Common myeloid progenitor, CD34-positive (primary cell): ENCODE data around the gene TSPOAP1.
A peak's percentile ranks its signal among the peaks of the same experiment; 100 is the strongest.

ENCODE experiments used
- CTCF ChIA-PET: fragments of 350-600 bp; sonication (Branson Sonifier 250); formaldehyde crosslinking; loops from one replicate; lab custom pipeline; 2021; ENCODE audit warnings: antibody characterized with exemption; lab: Charles Lee
- POLR2A ChIA-PET: fragments of 350-600 bp; sonication (Branson Sonifier 250); formaldehyde crosslinking; loops from one replicate; lab custom pipeline; 2021; ENCODE audit warnings: antibody characterized with exemption; lab: Charles Lee
- DNase-seq, 3 donors: peaks; one replicate each; pipeline versions ENCODE4 v3.0.0 to v3.0.0-alpha.2; 2013
- H3K27ac ChIP-seq, 2 experiments: 1 replicate in 1 of 2; 2 replicates in 1 of 2; pipeline ENCODE4 v1.7.0; 2013; ENCODE audit warnings: inconsistent platforms in 2 of 2, low read length in 2 of 2, mild to moderate bottlenecking in 2 of 2, low read depth in 1 of 2, moderate library complexity in 1 of 2; ENCODE audit not compliant: severe bottlenecking in 2 of 2, insufficient read depth in 1 of 2, poor library complexity in 1 of 2
- H3K27me3 ChIP-seq, 5 experiments: replicated peaks in 2 of 5; 1 replicate in 3 of 5; 2 replicates in 2 of 5; pipeline versions ENCODE4 v1.6.1 to v1.7.0; 2013; ENCODE audit warnings: low read length in 4 of 5, mild to moderate bottlenecking in 2 of 5, moderate library complexity in 2 of 5, inconsistent platforms in 1 of 5; ENCODE audit not compliant: insufficient read depth in 5 of 5, control insufficient read depth in 4 of 5
- H3K36me3 ChIP-seq, 4 experiments: 1 replicate in 2 of 4; 2 replicates in 2 of 4; pipeline versions ENCODE4 v1.6.1 to v1.7.0; 2013; ENCODE audit warnings: low read length in 3 of 4, control low read depth in 1 of 4, mild to moderate bottlenecking in 1 of 4; ENCODE audit not compliant: control insufficient read depth in 4 of 4, insufficient read depth in 4 of 4
- H3K4me1 ChIP-seq, 4 experiments: 1 replicate in 3 of 4; 2 replicates in 1 of 4; pipeline versions ENCODE4 v1.6.1 to v1.7.1; 2013; ENCODE audit warnings: low read length in 3 of 4, mild to moderate bottlenecking in 3 of 4, control low read depth in 1 of 4, inconsistent platforms in 1 of 4, moderate library complexity in 1 of 4; ENCODE audit not compliant: control insufficient read depth in 4 of 4, insufficient read depth in 4 of 4; ENCODE audit errors: control extremely low read depth in 1 of 4
- H3K4me3 ChIP-seq, 7 experiments: 1 replicate in 4 of 7; 2 replicates in 3 of 7; pipeline versions ENCODE4 v1.5.1 to v1.7.0; 2013; ENCODE audit warnings: mild to moderate bottlenecking in 7 of 7, low read length in 6 of 7, moderate library complexity in 6 of 7, inconsistent platforms in 2 of 7, low read depth in 2 of 7, control low read depth in 1 of 7; ENCODE audit not compliant: insufficient read depth in 4 of 7, control insufficient read depth in 1 of 7; ENCODE audit errors: extremely low read depth in 1 of 7
- H3K9me3 ChIP-seq, 5 experiments: 1 replicate in 4 of 5; 2 replicates in 1 of 5; pipeline versions ENCODE4 v1.6.1 to v1.7.1; 2013; ENCODE audit warnings: low read length in 4 of 5, mild to moderate bottlenecking in 2 of 5, inconsistent platforms in 1 of 5, low read depth in 1 of 5, moderate library complexity in 1 of 5; ENCODE audit not compliant: control insufficient read depth in 4 of 5, insufficient read depth in 2 of 5; ENCODE audit errors: control extremely low read depth in 1 of 5
- WGBS: methylation state at CpG from one replicate; pipeline ENCODE4 v1.1.5; 2013; ENCODE audit not compliant: insufficient coverage; 5-methylcytosine and 5-hydroxymethylcytosine counted together

TSPOAP1 gene

GRCh38 chr17:58363457-58364185 is 35.0 kb upstream of the TSPOAP1 start:
- H3K4me1 ChIP-seq, result no peaks in the 10 kb centered on the region
- DNase-seq, result no peak
- 98% methylated on average over 6 of the region's 8 CpGs for WGBS
- H3K9me3 ChIP-seq, result no peaks in the 10 kb centered on the region
- H3K36me3 ChIP-seq, result peaks cover 0 to 2% (median 0%) of the 10 kb centered on the region in 4 experiments
- no peak overlapping the region for H3K27ac ChIP-seq
- H3K4me3 ChIP-seq, result no peak overlapping the region
- ChIA-PET POLR2A (no interaction called here), CTCF (interaction anchor here (0.7 to 1.7 kb wide), 9 partner anchors 8 to 72 kb away, joined by 3 to 6 read pairs (median 3); partner anchors contain the start of gene RNF43)
- no peaks in the 10 kb centered on the region for H3K27me3 ChIP-seq

- no peak overlapping the region for H3K4me3 ChIP-seq
- 99% methylated on average over 10 of the region's 16 CpGs for WGBS
- ChIA-PET CTCF (interaction anchor here (0.7 to 1.7 kb wide), 8 partner anchors 7 to 112 kb away, joined by 3 to 6 read pairs (median 3); partner anchors contain the start of gene RNF43), POLR2A (no interaction called here)
- peaks cover 0 to 13% (median 0%) of the 10 kb centered on the region in 4 experiments for H3K36me3 ChIP-seq
- no peak overlapping the region for H3K27ac ChIP-seq
- no peaks in the 10 kb centered on the region for H3K9me3 ChIP-seq
- no peak for DNase-seq
- H3K27me3 ChIP-seq, result no peaks in the 10 kb centered on the region
- H3K4me1 ChIP-seq, result no peaks in the 10 kb centered on the region
These were observed 33.9 kb upstream of the TSPOAP1 start for GRCh38 chr17:58362368-58363014.

- Histone ChIP-seq H3K27me3 (no peaks in the 10 kb centered on the region), H3K4me3 (no peak overlapping the region), H3K9me3 (no peaks in the 10 kb centered on the region), H3K4me1 (no peaks in the 10 kb centered on the region), H3K36me3 (peaks cover 0 to 15% (median 0%) of the 10 kb centered on the region in 4 experiments), H3K27ac (no peak overlapping the region)
- CTCF ChIA-PET, result interaction anchor here (1.4 to 2.2 kb wide), 3 partner anchors 9 to 57 kb away, joined by 3 to 6 read pairs (median 5); partner anchors contain the start of gene RNF43
- 90% methylated on average over 3 of the region's 5 CpGs for WGBS
- peak in 1 of 3 donors; percentile 37 for DNase-seq
- POLR2A ChIA-PET, result interaction anchor here (1.1 kb wide), 1 partner anchor 29 kb away, joined by 4 read pairs; no protein-coding TSS in a partner anchor
These were observed 31.9 kb upstream of the TSPOAP1 start for GRCh38 chr17:58360296-58361063.

GRCh38 chr17:58358408-58359172 is 30.0 kb upstream of the TSPOAP1 start:
- 98% methylated on average over 15 of the region's 16 CpGs for WGBS
- POLR2A ChIA-PET, result no interaction called here

GRCh38 chr17:58357312-58358297 is 29.0 kb upstream of the TSPOAP1 start:
- Histone ChIP-seq H3K27ac (no peak overlapping the region), H3K4me3 (no peak overlapping the region), H3K4me1 (peaks cover 7 to 19% (median 11%) of the 10 kb centered on the region in 4 experiments), H3K27me3 (no peaks in the 10 kb centered on the region), H3K9me3 (no peaks in the 10 kb centered on the region), H3K36me3 (peaks cover 0 to 15% (median 0%) of the 10 kb centered on the region in 4 experiments)
- ChIA-PET POLR2A (no interaction called here), CTCF (interaction anchor here (1.0 to 1.5 kb wide), 4 partner anchors 11 to 60 kb away, joined by 3 to 4 read pairs (median 3); partner anchors contain the start of gene RNF43)
- no peak for DNase-seq
- 96% methylated on average over 20 of the region's 22 CpGs for WGBS

More at GRCh38 chr17:58358408-58359172, 30.0 kb upstream of the TSPOAP1 start:
- no peaks in the 10 kb centered on the region for H3K27me3 ChIP-seq
- H3K36me3 ChIP-seq, result peaks cover 0 to 15% (median 0%) of the 10 kb centered on the region in 4 experiments
- no peak overlapping the region for H3K27ac ChIP-seq
- H3K4me1 ChIP-seq, result peaks cover 0 to 9% (median 2%) of the 10 kb centered on the region in 4 experiments
- CTCF ChIA-PET, result interaction anchor here (1.0 to 1.5 kb wide), 2 partner anchors 10 to 59 kb away, joined by 3 to 4 read pairs; partner anchors contain the start of gene RNF43
- no peak overlapping the region for H3K4me3 ChIP-seq
- no peak for DNase-seq
- H3K9me3 ChIP-seq, result no peaks in the 10 kb centered on the region
